Activated CD4-positive, alpha-beta T cell treated with anti-CD3 and anti-CD28 coated beads for 36 hours (primary cell): ENCODE measurements around the gene STXBP4. TPM values are rescaled to one million over a fixed set of nuclear protein-coding genes. Genes with fewer than 3 reads are reported as not detected.

ENCODE experiments used
- ATAC-seq: fragments of 200-7000 bp; cut with Tn5 transposase; one replicate; pipeline ENCODE4 v1.10.0; 2021; ENCODE audit warnings: mild to moderate bottlenecking, moderate library complexity
- CTCF ChIA-PET: fragments of 350-600 bp; sonication (Branson Sonifier 250); formaldehyde crosslinking; loops from one replicate; lab custom pipeline; 2021; ENCODE audit warnings: antibody characterized with exemption; lab: Charles Lee
- POLR2A ChIA-PET: fragments of 350-600 bp; sonication (Branson Sonifier 250); formaldehyde crosslinking; loops from one replicate; lab custom pipeline; 2021; ENCODE audit warnings: antibody characterized with exemption, inconsistent platforms; lab: Charles Lee
- DNase-seq: peaks from one replicate; pipeline ENCODE4 v3.0.0-alpha.2; 2020
- H3K27ac Mint-ChIP-seq: one replicate; pipeline ENCODE4 v1.8.0; 2021; ENCODE audit warnings: mixed read lengths
- H3K27me3 Mint-ChIP-seq: one replicate; pipeline ENCODE4 v1.8.0; 2021; ENCODE audit warnings: mixed read lengths
- H3K36me3 Mint-ChIP-seq: one replicate; pipeline ENCODE4 v1.8.0; 2021; ENCODE audit warnings: low read depth, mixed read lengths
- H3K4me1 Mint-ChIP-seq: one replicate; pipeline ENCODE4 v1.8.0; 2021; ENCODE audit warnings: mixed read lengths
- H3K4me3 Mint-ChIP-seq: one replicate; pipeline ENCODE4 v1.8.0; 2021; ENCODE audit warnings: mild to moderate bottlenecking, moderate library complexity, mixed read lengths
- H3K9me3 Mint-ChIP-seq: one replicate; pipeline ENCODE4 v1.8.0; 2021; ENCODE audit warnings: low read depth, mixed read lengths
- intact Hi-C, 2 experiments: fragments of 100-400 bp; cut with DNase I in 1 of 2; cut with micrococcal nuclease in 1 of 2; formaldehyde crosslinking; loops; one replicate each; pipeline versions ENCODE4 v1.14.2 to v1.15.1; 2022 to 2024; cut with DNase I, micrococcal nuclease
- total RNA-seq, 2 experiments: library from RNA; stranded (reverse); gene quantifications; one replicate each; pipeline ENCODE4 v1.2.3, GENCODE V29; 2021

STXBP4 gene
- total RNA-seq, 2 experiments from 2014 or later, result 5.4 to 7.2 TPM

DNA sequence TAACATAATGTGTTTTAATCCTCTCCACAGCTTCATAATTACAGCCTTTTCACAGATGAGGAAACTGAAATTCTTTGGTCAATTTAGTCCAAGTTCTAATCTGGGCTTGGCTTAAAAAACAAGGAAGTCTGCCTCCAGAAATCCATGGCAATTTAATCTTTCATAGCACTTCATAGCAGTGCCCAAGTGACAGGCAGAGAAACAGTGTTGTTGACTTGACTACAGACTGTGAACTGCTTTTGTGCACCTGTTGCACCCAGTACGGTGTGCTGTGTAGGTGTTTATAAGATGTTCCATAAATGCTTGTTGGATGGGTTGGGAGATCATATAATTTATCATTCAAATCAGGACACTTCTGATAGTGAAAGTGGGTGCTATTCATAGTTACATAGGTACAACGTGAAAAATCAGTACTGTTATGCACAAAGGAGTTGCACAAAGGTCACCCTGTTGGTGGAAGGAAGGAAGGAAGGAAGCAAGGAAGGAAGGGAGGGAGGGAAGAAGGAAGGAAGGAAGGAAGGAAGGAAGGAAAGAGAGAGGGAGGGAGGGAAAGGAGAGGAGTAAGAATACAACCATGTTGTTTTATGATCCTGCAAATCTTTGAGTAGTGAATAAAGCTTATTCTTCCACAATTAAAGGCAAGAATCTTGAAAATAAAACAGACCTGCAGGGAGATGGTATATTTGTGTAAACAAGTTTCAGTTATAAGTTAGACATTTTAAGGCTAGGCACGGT, 239.7 kb downstream of the STXBP4 start:
- peaks cover 7% of the 10 kb centered on the region for H3K27me3 Mint-ChIP-seq

DNA sequence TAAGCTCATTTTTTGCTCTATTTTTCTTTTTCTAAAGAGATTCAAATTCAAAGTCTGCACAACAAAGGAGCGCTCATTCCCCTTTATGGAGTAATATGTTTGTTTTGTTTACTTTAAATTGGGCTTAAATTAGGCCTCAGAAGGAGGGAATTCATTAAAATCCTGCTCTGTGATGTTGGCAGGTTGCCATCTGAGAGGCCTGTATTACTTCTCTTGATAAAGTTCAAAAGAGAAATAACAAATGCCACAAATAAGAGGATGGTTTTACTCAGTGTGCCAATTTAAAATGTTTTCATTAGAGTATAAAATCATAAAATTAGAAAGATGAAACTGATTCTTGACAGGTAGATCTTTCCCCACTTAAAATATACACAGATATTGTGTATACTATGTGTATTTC, 241.7 kb downstream of the STXBP4 start:
- no peaks in the 10 kb centered on the region for H3K9me3 Mint-ChIP-seq
- ATAC-seq, result no peak
- no peak overlapping the region for H3K4me3 Mint-ChIP-seq
- no peaks in the 10 kb centered on the region for H3K4me1 Mint-ChIP-seq
- ChIA-PET CTCF (no interaction called here), POLR2A (no interaction called here)
- H3K27ac Mint-ChIP-seq, result no peak overlapping the region
- DNase-seq, result no peak
- peaks cover 3% of the 10 kb centered on the region for H3K27me3 Mint-ChIP-seq
- intact Hi-C loops, result no loop called here
- no peaks in the 10 kb centered on the region for H3K36me3 Mint-ChIP-seq

More for the DNA sequence above, 239.7 kb downstream of the STXBP4 start:
- Mint-ChIP-seq H3K36me3 (no peaks in the 10 kb centered on the region), H3K27ac (no peak overlapping the region), H3K4me1 (no peaks in the 10 kb centered on the region), H3K9me3 (peaks cover 6% of the 10 kb centered on the region), H3K4me3 (no peak overlapping the region)
- intact Hi-C loops, result no loop called here
- ChIA-PET POLR2A (no interaction called here), CTCF (no interaction called here)
- ATAC-seq, result no peak
- DNase-seq, result no peak

DNA sequence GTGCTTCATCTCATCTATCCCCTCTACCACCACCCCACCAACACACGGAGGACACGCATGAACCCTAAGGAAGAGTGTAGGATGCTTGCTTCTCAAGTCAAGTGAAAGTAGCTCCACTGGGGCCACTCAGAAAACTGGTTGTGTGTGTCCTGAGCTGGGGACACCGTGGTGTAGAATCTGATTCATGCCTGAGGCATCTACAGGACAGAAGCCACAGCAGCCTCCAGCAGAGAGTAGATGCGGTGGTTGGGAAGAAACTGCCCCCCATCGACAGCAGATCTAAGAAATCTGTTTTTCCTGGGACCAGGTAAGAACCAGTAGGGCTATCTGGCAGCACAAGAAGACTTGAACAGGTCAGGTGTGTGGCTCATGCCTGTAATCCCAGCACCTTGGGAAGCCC, 244.3 kb downstream of the STXBP4 start:
- H3K27me3 Mint-ChIP-seq, result no peaks in the 10 kb centered on the region
- POLR2A ChIA-PET, result no interaction called here
- CTCF ChIA-PET, result interaction anchor here (0.7 kb wide), 1 partner anchor 9 kb away, joined by 3 read pairs; no protein-coding TSS in a partner anchor
- intact Hi-C loops, result no loop called here
- H3K9me3 Mint-ChIP-seq, result no peaks in the 10 kb centered on the region
- no peaks in the 10 kb centered on the region for H3K36me3 Mint-ChIP-seq
- no peaks in the 10 kb centered on the region for H3K4me1 Mint-ChIP-seq
- DNase-seq (no peak), ATAC-seq (no peak)
- no peak overlapping the region for H3K27ac Mint-ChIP-seq
- no peak overlapping the region for H3K4me3 Mint-ChIP-seq

DNA sequence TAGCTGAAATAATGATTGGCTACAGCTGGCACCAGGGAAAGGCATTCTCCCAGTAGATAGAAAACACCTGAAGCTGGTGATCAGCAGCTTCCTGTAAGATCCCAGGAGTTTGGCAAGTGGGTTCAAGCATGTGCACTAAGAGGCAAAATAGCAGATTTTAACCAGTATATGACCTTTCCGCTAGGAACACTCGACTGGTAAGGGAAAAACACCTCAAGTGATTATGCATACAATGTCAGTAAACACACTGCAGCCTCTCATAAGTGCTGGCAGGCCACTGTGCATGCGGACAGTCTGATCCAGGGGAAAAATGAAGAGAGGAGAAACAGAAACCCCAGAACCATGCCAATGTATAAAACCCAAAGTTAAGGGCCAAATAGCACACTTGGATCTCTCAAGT, 247.1 kb downstream of the STXBP4 start:
- ChIA-PET CTCF (no interaction called here), POLR2A (no interaction called here)
- Mint-ChIP-seq H3K36me3 (no peaks in the 10 kb centered on the region), H3K4me3 (no peak overlapping the region), H3K27ac (no peak overlapping the region), H3K4me1 (no peaks in the 10 kb centered on the region), H3K9me3 (no peaks in the 10 kb centered on the region), H3K27me3 (peaks cover 7% of the 10 kb centered on the region)
- ATAC-seq, result no peak
- intact Hi-C loops, result no loop called here
- no peak for DNase-seq

DNA sequence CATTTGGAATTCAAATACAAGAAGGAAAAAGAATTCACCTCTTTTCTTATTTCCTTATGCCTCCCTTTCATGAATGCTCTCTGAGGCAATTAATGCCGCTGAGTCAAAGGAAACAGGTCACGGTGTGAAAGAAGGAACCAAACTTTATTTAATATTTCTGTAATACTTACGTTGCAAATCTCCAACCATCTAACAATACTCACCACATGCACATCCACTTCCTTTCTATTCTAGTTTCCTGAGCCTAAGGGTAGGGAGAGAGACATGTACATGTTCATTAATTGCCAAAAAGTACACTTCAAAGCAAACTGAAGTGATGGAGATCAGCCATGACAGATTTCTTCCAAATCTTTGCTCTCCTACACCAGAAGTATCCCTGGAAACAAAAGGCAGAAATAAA, 248.3 kb downstream of the STXBP4 start:
- H3K4me3 Mint-ChIP-seq, result no peak overlapping the region
- H3K27me3 Mint-ChIP-seq, result peaks cover 7% of the 10 kb centered on the region
- no peak for ATAC-seq
- intact Hi-C loops, result no loop called here
- no peaks in the 10 kb centered on the region for H3K9me3 Mint-ChIP-seq
- H3K27ac Mint-ChIP-seq, result no peak overlapping the region
- no peak for DNase-seq
- POLR2A ChIA-PET, result no interaction called here
- CTCF ChIA-PET, result no interaction called here
- H3K4me1 Mint-ChIP-seq, result no peaks in the 10 kb centered on the region
- H3K36me3 Mint-ChIP-seq, result no peaks in the 10 kb centered on the region

DNA sequence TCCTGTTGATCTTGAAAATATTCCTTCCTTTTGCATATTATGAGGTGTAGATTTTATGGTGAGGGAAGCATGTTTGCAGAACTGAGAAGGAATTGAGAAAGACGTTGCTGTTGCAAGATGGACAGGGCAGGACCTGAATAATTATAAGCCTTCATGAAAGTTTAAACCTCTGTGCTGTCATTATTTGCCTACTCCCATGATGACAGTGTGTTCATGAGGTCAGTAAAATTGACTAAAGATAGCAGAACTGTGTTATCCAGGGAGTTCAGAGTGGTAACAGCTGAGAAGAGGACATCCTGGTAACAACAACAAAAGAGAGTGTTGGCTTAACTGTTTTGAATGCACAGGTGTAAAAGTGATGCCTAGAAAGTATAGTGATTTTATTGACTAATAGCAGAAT, 250.9 kb downstream of the STXBP4 start:
- CTCF ChIA-PET, result interaction anchor here (0.8 kb wide), 1 partner anchor 24 kb away, joined by 4 read pairs; no protein-coding TSS in a partner anchor

DNA sequence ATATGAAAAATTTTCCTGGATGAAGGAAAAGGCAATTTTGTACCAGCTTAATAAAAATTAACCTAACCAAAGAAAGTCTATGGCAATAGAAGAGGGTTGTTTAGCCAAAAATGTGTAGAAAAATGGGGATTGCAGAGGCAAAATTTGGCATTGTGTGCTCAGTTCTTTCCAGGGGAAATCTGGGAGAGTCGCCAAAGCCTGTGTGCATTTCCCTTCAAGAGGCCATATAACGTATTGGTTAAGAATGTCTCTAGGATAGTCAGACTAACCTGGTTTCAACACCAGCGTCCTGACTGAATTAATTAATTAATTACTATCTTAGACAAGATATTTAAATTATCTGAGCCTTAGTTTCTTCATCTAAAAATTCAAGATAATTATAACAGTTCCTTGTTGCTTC, 251.4 kb downstream of the STXBP4 start:
- Mint-ChIP-seq H3K27ac (no peak overlapping the region), H3K36me3 (no peaks in the 10 kb centered on the region), H3K9me3 (no peaks in the 10 kb centered on the region), H3K27me3 (peaks cover 7% of the 10 kb centered on the region), H3K4me1 (no peaks in the 10 kb centered on the region), H3K4me3 (no peak overlapping the region)
- no peak for DNase-seq
- intact Hi-C loops, result no loop called here
- POLR2A ChIA-PET, result interaction anchor here (0.7 kb wide), 1 partner anchor 136 kb away, joined by 3 read pairs; no protein-coding TSS in a partner anchor
- ATAC-seq, result no peak
- CTCF ChIA-PET, result interaction anchor here (0.8 kb wide), 1 partner anchor 24 kb away, joined by 4 read pairs; no protein-coding TSS in a partner anchor

More for the DNA sequence above, 250.9 kb downstream of the STXBP4 start:
- H3K9me3 Mint-ChIP-seq, result no peaks in the 10 kb centered on the region
- no peak overlapping the region for H3K4me3 Mint-ChIP-seq
- H3K4me1 Mint-ChIP-seq, result no peaks in the 10 kb centered on the region
- POLR2A ChIA-PET, result no interaction called here
- no peak overlapping the region for H3K27ac Mint-ChIP-seq
- H3K27me3 Mint-ChIP-seq, result peaks cover 7% of the 10 kb centered on the region
- no peaks in the 10 kb centered on the region for H3K36me3 Mint-ChIP-seq
- DNase-seq (no peak), ATAC-seq (no peak)
- intact Hi-C loops, result no loop called here

Other genes with a start within 250 kb of the STXBP4 start
- gene TOM1L1, start 67.9 kb upstream of the STXBP4 start, total RNA-seq, result 1 to 10 TPM; 2.0 to 2.6 TPM
- 10 to 100 TPM; 42.6 to 45.4 TPM for gene COX11, start 111 bp upstream of the STXBP4 start, total RNA-seq